NCI-H2107 treated with DMSO at 0.1 percent for 48 hours (cell line): ENCODE measurements around the gene NT5DC3.
A peak's percentile ranks its signal among the peaks of the same experiment; 100 is the strongest.
"Not testable (repeated sequence)": the region's sequence is repeated elsewhere in the genome, so short reads cannot be mapped to it uniquely, and the experiment has no call there.

Experiments used
- DNase-seq: peaks from one replicate; lab custom pipeline; 2025; ENCODE audit not compliant: unreplicated experiment; lab: John Stamatoyannopoulos, UW

Gene NT5DC3

GRCh38 chr12:103855896-103856657 is 15.0 kb upstream of the NT5DC3 start:
- DNase-seq = no peak

- DNase-seq = peak; percentile 96
These were observed 14.1 kb upstream of the NT5DC3 start for GRCh38 chr12:103855036-103855712.

- no peak for DNase-seq
These were observed 13.4 kb upstream of the NT5DC3 start for GRCh38 chr12:103854372-103854973.

GRCh38 chr12:103852498-103852997 is 11.5 kb upstream of the NT5DC3 start:
- DNase-seq = peak; percentile 90

- no peak for DNase-seq
These were observed 10.1 kb upstream of the NT5DC3 start for GRCh38 chr12:103851127-103851526.

GRCh38 chr12:103850429-103850828 is 9.4 kb upstream of the NT5DC3 start:
- DNase-seq = no peak

- DNase-seq = no peak
These were observed 8.0 kb upstream of the NT5DC3 start for GRCh38 chr12:103848917-103849491.

- DNase-seq = no peak
These were observed 7.1 kb upstream of the NT5DC3 start for GRCh38 chr12:103848143-103848542.

GRCh38 chr12:103846415-103846814 is 5.4 kb upstream of the NT5DC3 start:
- DNase-seq = no peak

- no peak for DNase-seq
These were observed 3.3 kb upstream of the NT5DC3 start for GRCh38 chr12:103844305-103844704.

- DNase-seq = no peak
These were observed 903 bp upstream of the NT5DC3 start for GRCh38 chr12:103841690-103842584.

- DNase-seq = no peak
These were observed 565 bp downstream of the NT5DC3 start for GRCh38 chr12:103840462-103840875.

GRCh38 chr12:103839609-103840461 is 1.2 kb downstream of the NT5DC3 start:
- DNase-seq = no peak

- DNase-seq = no peak
These were observed 1.9 kb downstream of the NT5DC3 start for GRCh38 chr12:103839103-103839502.

- no peak for DNase-seq
These were observed 2.6 kb downstream of the NT5DC3 start for GRCh38 chr12:103838254-103838914.

- DNase-seq = no peak
These were observed 4.7 kb downstream of the NT5DC3 start for GRCh38 chr12:103836345-103836744.

GRCh38 chr12:103835747-103836335 is 5.2 kb downstream of the NT5DC3 start:
- not testable (repeated sequence) for DNase-seq

- DNase-seq = no peak
These were observed 6.1 kb downstream of the NT5DC3 start for GRCh38 chr12:103834942-103835341.

- no peak for DNase-seq
These were observed 7.1 kb downstream of the NT5DC3 start for GRCh38 chr12:103833891-103834290.
